B cell (primary cell): ENCODE data around the gene DCDC2B. TPM values are rescaled to one million over a fixed set of nuclear protein-coding genes. Genes with fewer than 3 reads are reported as not detected.

Experiments used
- ATAC-seq: fragments of 200-7000 bp; cut with Tn5 transposase; one replicate; pipeline ENCODE4 v1.10.0; 2021; ENCODE audit warnings: low read depth, mild to moderate bottlenecking, moderate number of reproducible peaks, moderate library complexity
- CTCF ChIA-PET: fragments of 350-600 bp; sonication (Branson Sonifier 250); formaldehyde crosslinking; loops from one replicate; lab custom pipeline; 2021; ENCODE audit warnings: antibody characterized with exemption, inconsistent platforms; lab: Charles Lee
- POLR2A ChIA-PET: fragments of 350-600 bp; sonication (Branson Sonifier 250); formaldehyde crosslinking; loops from one replicate; lab custom pipeline; 2021; ENCODE audit warnings: antibody characterized with exemption; lab: Charles Lee
- DNase-seq: peaks from one replicate; pipeline ENCODE4 v3.0.0; 2013
- H2AFZ ChIP-seq: 2 replicates; pipeline ENCODE4 v1.6.1; 2012; ENCODE audit warnings: mild to moderate bottlenecking, low read depth, low read length; ENCODE audit not compliant: insufficient read depth, poor library complexity, severe bottlenecking
- H3K27ac ChIP-seq, 2 donors: 1 replicate in 1 of 2; 2 replicates in 1 of 2; pipeline ENCODE4 v1.5.1; 2012 to 2013; ENCODE audit warnings: low read length in 2 of 2, mild to moderate bottlenecking in 2 of 2, moderate library complexity in 1 of 2
- H3K27me3 ChIP-seq, 4 experiments: fragments of 200-600 bp in 1 of 4; sonication (generic) in 1 of 4; replicated peaks in 1 of 4; 1 replicate in 2 of 4; 2 replicates in 2 of 4; pipeline versions ENCODE4 v1.6.1 to v1.7.0; 2013 to 2016; ENCODE audit warnings: low read length in 3 of 4, mild to moderate bottlenecking in 2 of 4, mixed read lengths in 1 of 4, moderate library complexity in 1 of 4; ENCODE audit not compliant: insufficient read depth in 4 of 4, control insufficient read depth in 3 of 4; ENCODE audit errors: control extremely low read depth in 1 of 4
- H3K36me3 ChIP-seq, 2 experiments: replicated peaks in 1 of 2; 1 replicate in 1 of 2; 2 replicates in 1 of 2; pipeline versions ENCODE4 v1.6.1 to v1.7.1; 2013; ENCODE audit warnings: low read length in 1 of 2; ENCODE audit not compliant: insufficient read depth in 2 of 2, control insufficient read depth in 1 of 2; ENCODE audit errors: control extremely low read depth in 1 of 2, extremely low read depth in 1 of 2
- H3K4me1 ChIP-seq, 2 donors: fragments of 200-600 bp in 1 of 2; sonication (generic) in 1 of 2; 1 replicate in 1 of 2; 2 replicates in 1 of 2; pipeline versions ENCODE4 v1.5.1 to v1.6.1; 2013 to 2017; ENCODE audit warnings: low read length in 2 of 2; ENCODE audit not compliant: control insufficient read depth in 2 of 2, insufficient read depth in 2 of 2
- H3K4me2 ChIP-seq: replicated peaks from 2 replicates; pipeline ENCODE3; 2012; ENCODE audit warnings: mild to moderate bottlenecking, low read depth, low read length; ENCODE audit not compliant: poor library complexity, severe bottlenecking
- H3K4me3 ChIP-seq, 5 experiments: fragments of 200-600 bp in 1 of 5; sonication (generic) in 1 of 5; 1 replicate in 3 of 5; 2 replicates in 2 of 5; pipeline versions ENCODE4 v1.5.1 to v1.7.0; 2011 to 2016; ENCODE audit warnings: low read length in 4 of 5, mild to moderate bottlenecking in 4 of 5, low read depth in 2 of 5, control low read depth in 1 of 5, moderate library complexity in 1 of 5; ENCODE audit not compliant: insufficient read depth in 1 of 5; ENCODE audit errors: control extremely low read depth in 1 of 5, extremely low read depth in 1 of 5
- H3K79me2 ChIP-seq: fragments of 200-600 bp; sonication (generic); one replicate; pipeline ENCODE4 v1.6.0; 2016; ENCODE audit warnings: low read length; ENCODE audit not compliant: control insufficient read depth, insufficient read depth
- H3K9ac ChIP-seq: fragments of 200-600 bp; sonication (generic); 2 replicates; pipeline ENCODE4 v1.6.1; 2017; ENCODE audit warnings: mild to moderate bottlenecking, low read length, moderate library complexity
- H3K9me3 ChIP-seq, 3 donors: one replicate each; pipeline versions ENCODE4 v1.6.1 to v1.7.1; 2013; ENCODE audit warnings: low read length in 2 of 3; ENCODE audit not compliant: control insufficient read depth in 2 of 3, insufficient read depth in 1 of 3; ENCODE audit errors: control extremely low read depth in 1 of 3
- H4K20me1 ChIP-seq: 2 replicates; pipeline ENCODE4 v1.6.0; 2012; ENCODE audit warnings: mild to moderate bottlenecking, low read length; ENCODE audit not compliant: insufficient read depth, control insufficient read depth, poor library complexity, severe bottlenecking
- H3K27ac Mint-ChIP-seq: one replicate; pipeline ENCODE4 v1.8.0; 2021; ENCODE audit warnings: mixed read lengths
- H3K27me3 Mint-ChIP-seq: one replicate; pipeline ENCODE4 v1.8.0; 2021; ENCODE audit warnings: mixed read lengths
- H3K4me1 Mint-ChIP-seq: one replicate; pipeline ENCODE4 v1.8.0; 2021; ENCODE audit warnings: mixed read lengths
- H3K4me3 Mint-ChIP-seq: one replicate; pipeline ENCODE4 v1.8.0; 2021; ENCODE audit warnings: mixed read lengths
- H3K9me3 Mint-ChIP-seq: one replicate; pipeline ENCODE4 v1.8.0; 2022; ENCODE audit warnings: mixed read lengths; ENCODE audit not compliant: insufficient read depth
- EZH2 ChIP-seq: IDR thresholded peaks from 2 replicates; pipeline ENCODE4 v1.6.1; 2012; ENCODE audit warnings: borderline replicate concordance, low read depth, mild to moderate bottlenecking, moderate library complexity, low read length; ENCODE audit not compliant: insufficient read depth, poor library complexity, severe bottlenecking
- WGBS: methylation state at CpG from one replicate; pipeline ENCODE4 v1.1.5; 2013; ENCODE audit warnings: missing lambda C conversion rate; ENCODE audit not compliant: insufficient coverage; 5-methylcytosine and 5-hydroxymethylcytosine counted together
- intact Hi-C: fragments of 100-400 bp; cut with micrococcal nuclease; formaldehyde crosslinking; loops from one replicate; pipeline ENCODE4 v1.10.0; 2022
- polyA plus RNA-seq: library from polyadenylated mRNA; depleted of rRNA; stranded (reverse); fragments of >200 nt; gene quantifications from 2 replicates; pipeline ENCODE4 v1.2.3, GENCODE V29; 2012
- total RNA-seq, 2 donors: library from RNA; stranded (reverse); fragments of 120-200 nt in 1 of 2; gene quantifications; 1 replicate in 1 of 2; 2 replicates in 1 of 2; pipeline versions ENCODE4 v1.2.3 to v1.2.4, GENCODE V29; 2013 to 2022
- TF ChIP-seq, protein P1 (sequence below): fragments of 200-600 bp; IDR thresholded peaks from one replicate; pipeline ENCODE4 v1.8.0; 2022; ENCODE audit warnings: antibody characterized with exemption, mild to moderate bottlenecking

Gene DCDC2B
- total and polyA plus RNA-seq, 2 donors (not counting 1 experiment from before 2014, with no cell fraction given): not detected

DNA sequence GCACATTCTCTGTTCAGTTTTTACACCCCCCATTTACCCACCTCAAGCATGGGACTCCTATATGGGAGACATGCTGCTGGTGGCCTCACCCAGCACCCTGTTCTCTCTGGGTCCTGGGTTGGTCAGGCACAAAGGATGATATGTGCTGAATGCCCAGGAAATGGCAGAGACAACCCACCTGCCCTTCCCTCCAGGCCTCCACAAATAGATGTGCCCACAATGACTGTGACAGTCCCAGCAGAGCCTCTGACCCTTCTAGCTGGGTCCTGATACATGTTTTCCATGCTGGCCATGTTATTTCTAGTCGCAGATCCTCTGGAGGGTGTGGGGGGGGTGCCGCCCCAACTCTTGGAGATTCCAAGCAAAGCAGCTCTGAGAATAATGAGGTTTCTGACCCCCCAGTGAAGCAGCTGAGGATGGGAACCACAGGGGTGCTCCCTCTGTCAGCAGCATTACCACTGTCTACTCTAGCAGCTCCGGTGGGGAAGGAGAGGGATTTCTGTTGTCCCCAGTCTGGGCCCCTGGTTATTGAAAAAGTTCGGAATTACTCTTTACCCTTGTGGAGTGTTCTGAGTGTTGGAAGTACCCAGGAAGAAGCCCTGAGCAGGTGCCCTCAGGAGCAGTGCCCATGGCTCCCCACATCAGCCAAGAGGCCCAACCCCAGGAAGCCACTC lies 9.7 kb upstream of the DCDC2B start:
- H3K27me3 ChIP-seq: no peaks in the 10 kb centered on the region
- no peak overlapping the region for H2AFZ ChIP-seq
- H4K20me1 ChIP-seq: no peaks in the 10 kb centered on the region
- POLR2A ChIA-PET: interaction anchor here (1.2 kb wide), 1 partner anchor 91 kb away, joined by 4 read pairs; the partner anchor contains the start of gene KPNA6
- H3K36me3 ChIP-seq: peaks cover 2 to 28% of the 10 kb centered on the region in 2 experiments
- peak overlapping the region in 1 of 2 donors; percentile 88 for H3K27ac ChIP-seq
- H3K9me3 Mint-ChIP-seq: no peaks in the 10 kb centered on the region
- H3K27ac Mint-ChIP-seq: no peak overlapping the region
- H3K4me3 Mint-ChIP-seq: no peak overlapping the region
- peaks cover 24% of the 10 kb centered on the region for H3K4me1 Mint-ChIP-seq
- no peak overlapping the region for H3K4me3 ChIP-seq
- no peak overlapping the region for H3K4me2 ChIP-seq
- CTCF ChIA-PET: interaction anchor here (1.0 to 3.9 kb wide), 3 partner anchors 17 to 39 kb away, joined by 3 to 20 read pairs (median 3); partner anchors contain the start of gene TXLNA
- no peaks in the 10 kb centered on the region for H3K79me2 ChIP-seq
- DNase-seq (no peak), ATAC-seq (no peak)
- H3K9me3 ChIP-seq: no peaks in the 10 kb centered on the region
- peaks cover 12 to 29% of the 10 kb centered on the region in 2 donors for H3K4me1 ChIP-seq
- intact Hi-C loops: no loop called here
- TF ChIP-seq, protein P1, sequence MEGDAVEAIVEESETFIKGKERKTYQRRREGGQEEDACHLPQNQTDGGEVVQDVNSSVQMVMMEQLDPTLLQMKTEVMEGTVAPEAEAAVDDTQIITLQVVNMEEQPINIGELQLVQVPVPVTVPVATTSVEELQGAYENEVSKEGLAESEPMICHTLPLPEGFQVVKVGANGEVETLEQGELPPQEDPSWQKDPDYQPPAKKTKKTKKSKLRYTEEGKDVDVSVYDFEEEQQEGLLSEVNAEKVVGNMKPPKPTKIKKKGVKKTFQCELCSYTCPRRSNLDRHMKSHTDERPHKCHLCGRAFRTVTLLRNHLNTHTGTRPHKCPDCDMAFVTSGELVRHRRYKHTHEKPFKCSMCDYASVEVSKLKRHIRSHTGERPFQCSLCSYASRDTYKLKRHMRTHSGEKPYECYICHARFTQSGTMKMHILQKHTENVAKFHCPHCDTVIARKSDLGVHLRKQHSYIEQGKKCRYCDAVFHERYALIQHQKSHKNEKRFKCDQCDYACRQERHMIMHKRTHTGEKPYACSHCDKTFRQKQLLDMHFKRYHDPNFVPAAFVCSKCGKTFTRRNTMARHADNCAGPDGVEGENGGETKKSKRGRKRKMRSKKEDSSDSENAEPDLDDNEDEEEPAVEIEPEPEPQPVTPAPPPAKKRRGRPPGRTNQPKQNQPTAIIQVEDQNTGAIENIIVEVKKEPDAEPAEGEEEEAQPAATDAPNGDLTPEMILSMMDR: no peak
- TF ChIP-seq EZH2: no peak
- H3K9ac ChIP-seq: no peak overlapping the region
- no peaks in the 10 kb centered on the region for H3K27me3 Mint-ChIP-seq
- WGBS: 95% methylated on average over 2 of the region's 4 CpGs

DNA sequence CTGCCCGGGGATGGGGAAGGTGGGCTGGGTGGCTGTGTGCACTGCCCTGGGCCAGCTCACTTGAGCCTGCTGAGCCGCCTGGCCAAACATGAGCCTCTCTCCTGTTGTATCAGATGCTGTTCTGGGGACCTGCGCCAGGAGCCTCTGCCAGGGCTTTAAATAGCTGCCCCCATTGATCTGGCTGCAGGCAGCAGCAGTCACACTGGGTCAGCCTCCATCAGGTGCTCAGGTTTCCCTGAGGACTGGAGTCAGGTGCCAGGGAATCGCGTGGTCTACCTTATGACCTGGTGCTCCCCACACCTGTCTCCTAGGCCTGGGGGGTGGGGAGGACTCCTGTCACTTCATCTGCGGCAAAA lies 9.2 kb upstream of the DCDC2B start:
- DNase-seq (no peak), ATAC-seq (no peak)
- H3K9me3 Mint-ChIP-seq: no peaks in the 10 kb centered on the region
- POLR2A ChIA-PET: interaction anchor here (0.8 to 1.7 kb wide), 5 partner anchors 21 to 136 kb away, joined by 4 to 6 read pairs (median 4); partner anchors contain the start of genes HDAC1, KPNA6 and MARCKSL1
- H3K27me3 Mint-ChIP-seq: no peaks in the 10 kb centered on the region
- Histone ChIP-seq H2AFZ (peak overlapping the region; percentile 90), H3K4me2 (peak overlapping the region; percentile 91), H3K27ac (peak overlapping the region in 1 of 2 donors; percentile 88), H3K27me3 (no peaks in the 10 kb centered on the region), H3K9ac (no peak overlapping the region), H3K4me1 (peaks cover 12 to 29% of the 10 kb centered on the region in 2 donors), H3K9me3 (no peaks in the 10 kb centered on the region), H3K4me3 (peak overlapping the region in 1 of 5 experiments; percentile 84), H3K79me2 (no peaks in the 10 kb centered on the region), H4K20me1 (no peaks in the 10 kb centered on the region), H3K36me3 (peaks cover 2 to 28% of the 10 kb centered on the region in 2 experiments)
- TF ChIP-seq EZH2: no peak
- TF ChIP-seq, protein P1: no peak
- intact Hi-C loops: loop anchor here (1.0 to 10.0 kb wide), 4 partner anchors 20 to 195 kb away; partner anchors contain the start of genes BSDC1, MARCKSL1, TMEM39B and TXLNA
- H3K27ac Mint-ChIP-seq: no peak overlapping the region
- CTCF ChIA-PET: interaction anchor here (1.0 to 3.9 kb wide), 6 partner anchors 16 to 137 kb away, joined by 3 to 20 read pairs (median 5); partner anchors contain the start of gene MARCKSL1
- peak overlapping the region; percentile 88 for H3K4me3 Mint-ChIP-seq
- peaks cover 29% of the 10 kb centered on the region for H3K4me1 Mint-ChIP-seq
- WGBS: 91% methylated on average over 3 of the region's 6 CpGs
